Adrenal gland (tissue), 12 donors: Measurements from ENCODE around the gene ACAD8. TPM values are rescaled to one million over a fixed set of nuclear protein-coding genes. Genes with fewer than 3 reads are reported as not detected.

Source experiments
- DNase-seq, 7 donors: peaks; one replicate each; pipeline ENCODE4 v3.0.0-alpha.2; 2019 to 2020
- H3K27ac ChIP-seq, 5 donors: fragments of 200-600 bp; sonication (generic) in 4 of 5; 1 replicate in 3 of 5; 2 replicates in 2 of 5; pipeline versions ENCODE4 v1.5.1 to v1.8.0; 2016 to 2020; ENCODE audit warnings: mild to moderate bottlenecking in 1 of 5
- H3K27me3 ChIP-seq: fragments of 200-600 bp; 2 replicates; pipeline ENCODE4 v1.8.0; 2021
- H3K36me3 ChIP-seq, 2 donors: fragments of 200-600 bp; replicated peaks in 1 of 2; 1 replicate in 1 of 2; 2 replicates in 1 of 2; pipeline versions ENCODE4 v1.5.1 to v1.8.0; 2018 to 2022
- H3K4me1 ChIP-seq, 2 donors: fragments of 200-600 bp; replicated peaks in 1 of 2; 1 replicate in 1 of 2; 2 replicates in 1 of 2; pipeline versions ENCODE4 v1.5.1 to v1.8.0; 2018 to 2021
- H3K4me3 ChIP-seq, 4 donors: fragments of 200-600 bp; sonication (generic) in 3 of 4; one replicate each; pipeline ENCODE4 v1.5.1; 2016 to 2018
- H3K9me3 ChIP-seq, 3 donors: fragments of 200-600 bp; sonication (generic) in 1 of 3; replicated peaks in 1 of 3; 1 replicate in 2 of 3; 2 replicates in 1 of 3; pipeline versions ENCODE4 v1.5.1 to v1.8.0; 2016 to 2021
- POLR2A ChIP-seq, 2 donors: fragments of 450-650 bp; IDR thresholded peaks; one replicate each; pipeline ENCODE4 v1.6.1; 2017; ENCODE audit warnings: antibody characterized with exemption in 2 of 2, mild to moderate bottlenecking in 2 of 2, moderate library complexity in 1 of 2
- WGBS, 4 donors: extraction: QIAGEN DNeasy Blood & Tissue Kit in 2 of 4; methylation state at CpG; one replicate each; pipeline versions ENCODE4 v1.1.5 to v1.1.7; 2013 to 2017; 5-methylcytosine and 5-hydroxymethylcytosine counted together
- intact Hi-C, 2 donors: fragments of 100-400 bp; cut with DNase I; formaldehyde crosslinking; loops; one replicate each; pipeline versions ENCODE4 v1.14.1 to v1.15.0; 2022 to 2023
- polyA plus RNA-seq, 3 donors: library from polyadenylated mRNA; stranded (reverse); fragments of 200-250 nt in 2 of 3; fragments of 350-450 nt in 1 of 3; fragmentation: Illumina TruSeq in 1 of 3; extraction: RNeasy Lipid Tissue Mini Kit (QIAGEN cat#74804) in 1 of 3; gene quantifications; one replicate each; pipeline ENCODE4 v1.2.3, GENCODE V29; 2013 to 2014
- total RNA-seq, 9 donors: library from RNA; depleted of rRNA in 4 of 9; stranded (reverse); fragments of >200 nt in 4 of 9; fragments of 120-200 nt in 1 of 9; fragmentation: NEBNext Ultra II Directional in 1 of 9; extraction: Animal tissue kit (Norgen Biotek cat#: 25700) in 1 of 9; gene quantifications; one replicate each; pipeline versions ENCODE4 v1.1.0 to v1.2.4, GENCODE V29; 2013 to 2023
- TF ChIP-seq, protein P1 (sequence below), 6 experiments: fragments of 450-650 bp in 4 of 6; fragments of 200-600 bp in 2 of 6; sonication (generic) in 1 of 6; IDR thresholded peaks; 1 replicate in 5 of 6; 2 replicates in 1 of 6; pipeline versions ENCODE4 v1.5.1 to v1.8.0; 2016 to 2021; ENCODE audit warnings: antibody characterized with exemption in 6 of 6, mild to moderate bottlenecking in 2 of 6, moderate library complexity in 1 of 6
- donor health status: healthy with polysubstance abuse.
- donor health status: Bipolar disorder and iron deficiency.
- donor health status: DM: yes; HTN: yes; CAD: no.
- donor health status: DM: no; HTN: no; CAD: no.
- donor health status: DM: no; HTN: no; CAD: no.
- donor health status: DM: yes; HTN: yes; CAD: no.

The ACAD8 gene
- total and polyA plus RNA-seq, 12 donors, result 22.4 to 45.0 (median 35.0) TPM

DNA sequence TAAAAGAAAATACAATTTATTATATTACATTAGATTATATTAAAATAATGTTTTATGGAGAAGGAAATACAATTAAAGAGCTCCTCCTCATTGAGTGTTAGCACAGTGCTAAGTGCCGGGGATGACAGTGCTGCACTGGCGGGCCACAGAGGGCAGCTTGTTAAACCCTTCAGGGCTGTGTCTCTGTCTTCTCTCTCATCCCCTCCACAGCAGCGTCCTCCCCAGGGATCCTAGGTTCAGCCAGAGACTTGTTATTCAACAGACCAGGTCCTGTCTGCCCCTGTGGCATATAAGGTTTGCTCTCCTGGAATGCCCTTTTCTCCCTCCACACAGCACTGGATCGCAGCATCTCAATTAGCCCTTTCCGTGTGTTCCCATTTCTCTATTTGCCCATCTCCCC lies 14.4 kb upstream of the ACAD8 start:
- H3K4me1 ChIP-seq, result peaks cover 4% of the 10 kb centered on the region in 2 donors
- no peak overlapping the region for H3K27ac ChIP-seq
- WGBS, 4 donors, result 86 to 94% (median 92%) methylated on average over 5 of the region's 5 CpGs
- TF ChIP-seq POLR2A (IDR thresholded peaks at IDR 0.05), result no peak
- TF ChIP-seq, protein P1, sequence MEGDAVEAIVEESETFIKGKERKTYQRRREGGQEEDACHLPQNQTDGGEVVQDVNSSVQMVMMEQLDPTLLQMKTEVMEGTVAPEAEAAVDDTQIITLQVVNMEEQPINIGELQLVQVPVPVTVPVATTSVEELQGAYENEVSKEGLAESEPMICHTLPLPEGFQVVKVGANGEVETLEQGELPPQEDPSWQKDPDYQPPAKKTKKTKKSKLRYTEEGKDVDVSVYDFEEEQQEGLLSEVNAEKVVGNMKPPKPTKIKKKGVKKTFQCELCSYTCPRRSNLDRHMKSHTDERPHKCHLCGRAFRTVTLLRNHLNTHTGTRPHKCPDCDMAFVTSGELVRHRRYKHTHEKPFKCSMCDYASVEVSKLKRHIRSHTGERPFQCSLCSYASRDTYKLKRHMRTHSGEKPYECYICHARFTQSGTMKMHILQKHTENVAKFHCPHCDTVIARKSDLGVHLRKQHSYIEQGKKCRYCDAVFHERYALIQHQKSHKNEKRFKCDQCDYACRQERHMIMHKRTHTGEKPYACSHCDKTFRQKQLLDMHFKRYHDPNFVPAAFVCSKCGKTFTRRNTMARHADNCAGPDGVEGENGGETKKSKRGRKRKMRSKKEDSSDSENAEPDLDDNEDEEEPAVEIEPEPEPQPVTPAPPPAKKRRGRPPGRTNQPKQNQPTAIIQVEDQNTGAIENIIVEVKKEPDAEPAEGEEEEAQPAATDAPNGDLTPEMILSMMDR (IDR thresholded peaks at IDR 0.05), result no peak
- intact Hi-C loops, result no loop called here
- H3K9me3 ChIP-seq, result no peaks in the 10 kb centered on the region
- peaks cover 0 to 73% of the 10 kb centered on the region in 2 donors for H3K36me3 ChIP-seq
- no peak for DNase-seq
- H3K27me3 ChIP-seq, result no peaks in the 10 kb centered on the region
- no peak overlapping the region for H3K4me3 ChIP-seq

DNA sequence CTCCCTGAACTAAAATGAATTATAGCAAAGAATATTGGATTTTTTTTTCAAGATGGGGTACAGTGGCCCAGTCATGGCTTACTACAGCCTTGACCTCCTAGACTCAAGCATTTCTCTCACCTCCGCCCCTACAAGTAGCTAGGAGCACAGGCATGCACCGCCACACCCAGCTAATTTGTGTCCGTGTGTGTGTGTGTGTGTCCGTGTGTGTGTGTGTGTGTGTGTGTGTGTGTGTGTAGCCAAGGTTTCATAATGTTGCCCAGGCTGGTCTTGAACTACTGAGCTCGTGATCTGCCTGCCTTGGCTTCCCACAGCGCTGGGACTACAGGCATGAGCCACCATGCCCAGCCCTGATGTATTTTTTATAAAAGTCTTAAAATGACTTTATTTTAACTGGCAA lies 12.8 kb upstream of the ACAD8 start:
- WGBS, 4 donors, result 65 to 72% (median 70%) methylated on average over 6 of the region's 6 CpGs
- TF ChIP-seq, protein P1 (IDR thresholded peaks at IDR 0.05), result no peak
- TF ChIP-seq POLR2A (IDR thresholded peaks at IDR 0.05), result no peak
- peaks cover under 1 to 2% of the 10 kb centered on the region in 2 donors for H3K4me1 ChIP-seq
- peak in 1 of 7 donors; percentile 29 for DNase-seq
- no peak overlapping the region for H3K4me3 ChIP-seq
- no peak overlapping the region for H3K27ac ChIP-seq
- intact Hi-C loops, result no loop called here
- H3K27me3 ChIP-seq, result no peaks in the 10 kb centered on the region
- no peaks in the 10 kb centered on the region for H3K9me3 ChIP-seq
- peaks cover 0 to 80% of the 10 kb centered on the region in 2 donors for H3K36me3 ChIP-seq

DNA sequence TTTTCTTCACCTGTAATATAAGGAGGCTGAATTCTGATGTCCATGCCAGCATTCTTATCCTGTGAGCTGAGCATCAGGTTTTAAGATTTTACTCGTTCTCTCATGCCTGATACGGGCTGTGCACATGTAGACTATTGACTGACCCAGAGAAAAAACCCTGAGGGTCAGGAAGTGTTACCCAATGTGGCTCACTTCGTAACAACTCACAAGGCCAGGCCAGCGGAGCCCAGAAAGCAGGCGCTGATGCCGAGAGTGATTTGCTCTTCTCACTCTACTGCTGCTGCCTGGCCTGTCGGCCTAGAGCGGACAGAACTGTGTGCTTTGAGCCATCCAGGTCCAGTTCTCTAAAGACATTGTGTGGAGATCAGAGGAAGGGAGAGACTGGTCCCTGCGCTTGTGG lies 11.0 kb upstream of the ACAD8 start:
- 82 to 92% (median 86%) methylated on average over 8 to 9 of the region's 9 CpGs for WGBS, 4 donors
- no peak for TF ChIP-seq POLR2A (IDR thresholded peaks at IDR 0.05)
- TF ChIP-seq, protein P1 (IDR thresholded peaks at IDR 0.05), result no peak
- Histone ChIP-seq H3K9me3 (no peaks in the 10 kb centered on the region), H3K27ac (no peak overlapping the region), H3K4me3 (no peak overlapping the region), H3K27me3 (no peaks in the 10 kb centered on the region), H3K36me3 (peaks cover 0 to 89% of the 10 kb centered on the region in 2 donors), H3K4me1 (no peaks in the 10 kb centered on the region)
- intact Hi-C loops, result no loop called here
- DNase-seq, result no peak

DNA sequence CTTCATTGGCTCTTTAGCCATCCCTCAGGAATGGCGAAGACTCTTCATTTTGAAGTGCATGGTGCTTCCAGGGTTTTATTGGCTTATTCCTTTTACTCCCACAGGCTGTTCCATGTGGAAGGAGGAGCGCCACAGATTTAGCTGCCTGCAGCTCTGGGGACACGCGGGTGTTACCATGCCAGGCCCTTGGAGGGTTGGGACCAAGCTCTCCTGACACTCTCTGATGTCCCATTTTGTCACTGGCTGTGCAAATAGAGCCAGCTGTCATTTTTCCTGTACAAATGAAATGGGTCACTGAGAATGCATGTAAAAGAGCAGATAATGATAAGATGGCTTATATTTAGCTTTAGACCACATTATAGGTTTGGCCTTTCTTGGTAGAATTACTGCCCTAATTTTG lies 9.5 kb upstream of the ACAD8 start:
- Histone ChIP-seq H3K27me3 (no peaks in the 10 kb centered on the region), H3K9me3 (no peaks in the 10 kb centered on the region), H3K4me3 (no peak overlapping the region), H3K27ac (no peak overlapping the region), H3K4me1 (no peaks in the 10 kb centered on the region), H3K36me3 (peaks cover 0 to 96% of the 10 kb centered on the region in 2 donors)
- TF ChIP-seq POLR2A (IDR thresholded peaks at IDR 0.05), result no peak
- TF ChIP-seq, protein P1 (IDR thresholded peaks at IDR 0.05), result no peak
- DNase-seq, result no peak
- intact Hi-C loops, result no loop called here
- 94 to 98% (median 95%) methylated on average over 4 of the region's 4 CpGs for WGBS, 4 donors
